C4-2B (cell line): Measurements from ENCODE around the gene AGBL1.

Experiments used
- CTCF ChIP-seq: fragments of 450-650 bp; conservative IDR thresholded peaks from 2 replicates; pipeline ENCODE4 v1.5.1; 2017; ENCODE audit warnings: mild to moderate bottlenecking
- ZFX ChIP-seq: fragments of 450-650 bp; IDR thresholded peaks from 2 replicates; pipeline ENCODE4 v1.6.1; 2017

DNA sequence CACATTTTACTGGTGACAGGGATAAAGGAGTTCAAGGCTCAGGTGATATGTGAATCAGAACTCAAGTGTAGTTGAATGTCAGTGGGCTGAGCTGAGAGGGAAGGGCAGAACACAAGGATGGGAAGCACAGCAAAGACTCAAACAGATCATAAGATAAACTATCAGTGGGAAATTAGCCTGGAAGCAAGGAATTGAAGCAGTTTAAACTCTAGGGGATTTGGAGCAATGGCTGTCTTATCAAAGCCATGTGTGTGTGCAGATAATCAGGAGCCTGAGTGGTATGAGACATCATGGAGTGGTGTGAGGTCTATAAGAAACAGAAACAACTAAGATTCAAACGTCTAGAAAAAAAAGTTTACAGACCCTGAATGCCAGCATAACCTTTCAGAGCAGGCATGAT is 634.6 kb downstream of the AGBL1 start:
- no peak for TF ChIP-seq CTCF
- no peak for TF ChIP-seq ZFX
